Stimulated activated CD4-positive, alpha-beta T cell treated with anti-CD3 and anti-CD28 coated beads, Interleukin-4, amount 100 ng/mL, for 48 hours (primary cell): ENCODE results near the gene FBN2.
"Not testable (repeated sequence)": the region's sequence is repeated elsewhere in the genome, so short reads cannot be mapped to it uniquely, and the experiment has no call there.

Experiments
- DNase-seq, 2 donors: peaks; one replicate each; pipeline ENCODE4 v3.0.0-alpha.2; 2020; ENCODE audit warnings: low read depth in 2 of 2

Gene FBN2

DNA sequence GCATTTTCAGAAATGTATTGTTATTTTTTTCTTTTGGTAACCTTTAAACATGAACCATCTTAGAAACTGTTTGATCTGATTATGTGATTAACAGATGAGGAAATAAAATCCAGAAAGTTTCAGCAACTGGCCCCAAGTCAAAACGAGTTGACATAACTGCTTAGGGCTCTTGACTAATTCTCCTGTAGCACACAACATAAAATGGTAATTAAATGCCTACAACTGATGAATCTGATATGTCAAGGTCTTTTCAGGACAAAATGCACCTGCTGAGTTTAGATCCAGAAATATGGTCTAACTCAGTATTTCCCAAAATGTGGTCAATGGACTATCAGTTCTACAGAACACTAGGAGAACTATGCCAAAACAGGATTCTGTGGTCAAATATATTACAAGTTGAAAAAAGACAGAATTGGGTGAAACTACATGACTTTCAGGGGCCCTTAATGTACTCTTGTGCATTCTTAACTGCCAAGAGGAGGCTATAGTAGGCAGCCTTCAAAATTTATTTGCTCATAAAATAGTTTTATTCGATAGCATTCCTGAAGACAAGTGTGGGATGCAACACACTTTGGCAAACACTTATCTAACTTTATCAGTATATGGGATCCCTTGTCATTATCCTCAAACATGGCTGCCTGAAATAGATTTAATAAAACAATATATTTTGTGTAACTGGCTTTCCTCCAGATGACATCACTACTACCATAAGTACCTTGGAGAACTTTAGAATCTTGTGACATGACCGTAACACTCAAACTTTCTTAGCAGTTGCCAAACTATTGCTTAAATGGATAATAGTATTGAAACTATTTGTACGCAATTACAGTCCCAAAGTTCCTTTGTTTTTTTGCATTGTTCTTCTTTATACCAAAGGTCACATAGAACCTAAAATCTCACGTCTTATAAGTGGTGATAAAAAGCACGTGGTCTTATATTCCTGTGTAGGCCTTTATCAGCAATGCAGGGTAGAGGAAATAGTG, 59.4 kb downstream of the FBN2 start:
- DNase-seq = no peak

DNA sequence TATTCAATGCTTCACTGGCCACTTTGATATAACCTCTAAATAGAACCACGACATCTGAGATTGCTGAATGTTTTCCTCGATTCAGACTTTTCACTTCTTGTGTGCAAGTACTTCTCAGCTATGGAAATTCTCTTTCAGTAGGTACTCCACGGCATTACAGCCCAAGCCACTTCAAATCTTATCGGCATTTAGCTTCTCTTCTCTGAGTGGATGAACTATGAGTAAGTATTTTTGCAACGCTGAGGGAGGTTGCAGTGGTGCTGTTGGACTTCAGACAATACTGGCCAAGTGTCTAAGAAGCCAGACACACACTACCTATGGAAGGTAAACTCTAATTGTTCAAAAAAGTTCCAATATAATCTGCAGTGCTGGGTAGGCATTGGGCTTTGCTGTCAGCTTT, 60.1 kb downstream of the FBN2 start:
- no peak for DNase-seq

DNA sequence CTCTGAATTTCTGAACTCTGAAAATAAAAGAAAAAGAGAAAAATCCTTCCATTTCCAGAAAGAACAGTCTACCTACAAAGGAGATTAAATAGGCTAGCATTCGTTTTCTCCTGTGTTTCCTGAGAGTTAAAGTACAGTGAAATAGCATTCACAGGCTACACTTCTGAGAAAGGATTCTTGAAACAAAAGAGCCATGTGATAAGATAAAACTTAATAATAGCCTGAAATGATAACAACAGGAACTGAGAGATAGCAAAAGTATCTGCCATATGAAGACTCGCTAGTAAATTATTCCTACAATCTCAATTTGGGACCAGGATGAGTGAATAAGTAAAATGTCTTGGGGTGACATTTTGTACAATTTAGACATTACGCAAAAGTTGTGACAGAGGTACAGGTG, 62.4 kb downstream of the FBN2 start:
- DNase-seq = no peak

DNA sequence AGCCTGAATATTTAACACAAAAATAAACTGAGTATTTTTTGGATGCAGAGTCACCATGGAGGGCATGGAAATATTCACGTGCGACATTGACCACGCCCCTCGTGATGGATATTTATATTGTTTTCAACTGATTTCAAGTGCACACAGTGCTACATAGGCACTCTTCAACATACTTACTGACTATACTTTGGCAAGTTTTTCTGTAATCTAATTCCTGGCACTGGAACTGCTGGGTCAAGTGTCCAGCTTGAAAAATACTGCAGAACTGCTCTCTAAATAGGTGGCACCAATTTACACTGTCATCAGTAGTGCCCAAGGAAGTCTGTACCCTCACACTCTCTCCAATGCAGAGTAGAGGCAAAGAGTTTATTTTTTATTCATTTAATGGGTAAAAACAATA, 65.1 kb downstream of the FBN2 start:
- no peak for DNase-seq

DNA sequence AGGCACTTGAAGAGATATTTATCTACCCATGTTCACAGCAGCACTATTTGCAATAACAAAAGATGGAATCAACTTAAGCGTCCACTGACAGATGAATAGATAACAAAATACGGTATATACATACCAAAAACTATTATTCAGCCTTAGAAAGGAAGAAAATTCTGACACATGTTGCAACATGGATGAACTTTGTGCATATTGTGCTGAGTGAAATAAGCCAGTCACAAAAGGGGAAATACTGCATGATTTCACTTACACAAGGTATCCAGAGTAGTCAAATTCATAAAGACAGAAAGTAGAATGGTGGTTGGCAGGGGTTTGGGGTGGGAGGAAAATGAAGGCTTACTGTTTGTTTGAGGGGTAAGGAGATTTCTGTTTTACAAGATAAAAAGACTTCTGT, 66.0 kb downstream of the FBN2 start:
- DNase-seq = no peak

DNA sequence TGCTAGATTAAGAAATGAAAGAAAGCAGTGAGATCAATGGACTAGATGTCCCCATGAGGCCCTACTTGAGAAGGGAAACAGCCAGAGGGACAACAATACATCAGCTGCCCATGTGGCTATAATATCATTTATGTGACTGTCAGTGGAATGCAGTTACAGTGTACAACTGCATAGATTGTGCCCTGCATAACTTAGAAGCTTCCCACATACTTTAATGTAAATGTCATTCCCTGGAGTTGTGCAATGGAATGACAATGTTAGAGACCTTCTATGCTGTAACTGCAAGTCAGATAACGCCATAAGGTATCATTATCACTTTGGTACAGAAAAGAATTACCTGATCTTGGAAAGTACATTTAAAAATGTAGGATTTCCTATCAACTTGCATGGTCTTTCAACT, 67.4 kb downstream of the FBN2 start:
- no peak for DNase-seq

DNA sequence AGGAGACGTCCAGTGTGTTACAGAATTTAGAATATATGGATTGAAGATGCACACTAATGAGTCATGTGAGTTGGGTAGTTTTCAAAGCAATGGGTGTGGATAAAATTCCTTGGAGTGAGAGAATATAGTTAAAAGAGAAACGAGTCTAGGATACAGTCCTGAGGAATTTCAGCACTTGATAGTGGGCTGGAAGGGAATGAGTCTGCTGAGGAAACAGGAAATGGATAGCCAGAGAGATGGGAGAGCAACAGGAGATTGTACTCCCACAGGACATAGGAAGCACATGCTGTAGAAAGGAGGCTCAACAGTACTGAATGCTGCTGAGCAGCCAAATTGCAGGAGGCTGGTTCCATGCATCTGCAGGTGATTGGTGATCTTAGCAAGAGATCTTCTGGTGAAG, 68.1 kb downstream of the FBN2 start:
- no peak for DNase-seq

DNA sequence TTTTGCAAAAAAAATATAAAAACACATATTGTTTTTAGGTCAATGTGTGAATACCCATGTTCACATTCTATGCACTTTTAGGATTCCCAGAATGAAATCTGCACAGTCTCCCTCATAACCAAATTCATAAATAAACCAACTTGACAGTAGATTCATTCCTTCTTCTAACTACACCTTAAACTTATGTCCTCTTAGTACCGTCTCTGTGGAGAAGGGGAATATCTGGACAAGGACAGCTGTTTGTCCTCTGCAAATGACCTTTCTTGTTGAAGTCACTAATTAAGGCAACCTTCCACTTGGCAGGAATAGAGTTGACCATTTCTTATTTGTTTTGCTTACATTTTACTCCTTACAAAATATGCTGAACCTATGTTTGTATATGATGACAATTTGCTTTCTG, 71.1 kb downstream of the FBN2 start:
- DNase-seq = no peak

DNA sequence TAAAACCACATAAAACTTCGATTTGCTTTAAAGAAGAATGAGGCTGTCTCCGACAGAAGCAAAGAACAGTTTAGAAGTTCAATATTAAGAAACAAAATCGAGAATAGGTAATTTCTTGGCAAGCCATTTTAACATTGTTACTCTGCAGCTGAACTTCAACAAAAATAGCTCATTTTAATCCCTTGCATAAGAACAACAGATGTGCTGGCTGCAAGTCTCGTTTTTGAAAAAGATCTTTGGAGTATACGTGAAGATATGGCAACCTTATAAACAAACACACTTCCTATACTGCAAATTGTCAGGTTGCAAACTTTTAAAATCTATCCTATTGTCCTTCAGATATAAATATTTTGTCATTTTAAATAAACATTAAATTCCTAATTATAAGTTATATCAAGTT, 71.5 kb downstream of the FBN2 start:
- DNase-seq = no peak

DNA sequence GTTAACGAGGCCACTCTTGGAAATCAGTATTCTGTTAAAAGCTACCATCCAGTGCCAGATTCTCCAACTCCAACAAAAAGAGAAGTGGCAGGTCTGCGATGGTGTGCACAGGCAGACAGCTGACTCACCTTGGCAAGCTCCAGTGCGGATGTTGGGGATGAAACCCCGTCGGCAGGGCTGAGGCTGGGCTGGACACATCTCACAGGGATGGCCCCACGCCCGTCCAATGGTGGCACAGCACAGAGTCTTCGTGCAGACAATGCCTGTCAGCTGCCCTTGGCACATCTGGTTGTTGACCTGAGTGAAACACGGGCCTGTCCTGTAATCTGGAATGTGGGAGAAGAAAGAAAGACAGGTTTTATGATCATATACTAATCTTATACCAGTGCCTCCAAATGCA, 73.4 kb downstream of the FBN2 start:
- DNase-seq = no peak

DNA sequence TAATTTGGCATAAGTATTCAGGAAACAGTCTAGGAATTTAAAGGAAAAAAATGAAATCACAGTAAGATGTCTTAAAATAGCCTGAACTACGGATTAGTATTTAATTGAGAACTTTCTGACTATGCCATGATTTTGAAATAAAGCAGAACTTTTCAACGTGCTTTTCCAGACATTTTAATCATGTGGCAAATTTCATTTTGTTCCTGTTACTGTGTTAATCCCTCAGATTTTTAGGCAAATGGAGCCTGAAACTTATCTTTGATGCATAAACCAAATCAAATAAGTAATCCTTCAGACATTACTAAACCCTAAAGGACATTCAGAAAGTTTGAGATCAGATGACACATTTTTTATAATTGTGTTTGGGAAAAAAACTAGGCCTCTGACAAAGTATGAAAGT, 75.7 kb downstream of the FBN2 start:
- no peak for DNase-seq

DNA sequence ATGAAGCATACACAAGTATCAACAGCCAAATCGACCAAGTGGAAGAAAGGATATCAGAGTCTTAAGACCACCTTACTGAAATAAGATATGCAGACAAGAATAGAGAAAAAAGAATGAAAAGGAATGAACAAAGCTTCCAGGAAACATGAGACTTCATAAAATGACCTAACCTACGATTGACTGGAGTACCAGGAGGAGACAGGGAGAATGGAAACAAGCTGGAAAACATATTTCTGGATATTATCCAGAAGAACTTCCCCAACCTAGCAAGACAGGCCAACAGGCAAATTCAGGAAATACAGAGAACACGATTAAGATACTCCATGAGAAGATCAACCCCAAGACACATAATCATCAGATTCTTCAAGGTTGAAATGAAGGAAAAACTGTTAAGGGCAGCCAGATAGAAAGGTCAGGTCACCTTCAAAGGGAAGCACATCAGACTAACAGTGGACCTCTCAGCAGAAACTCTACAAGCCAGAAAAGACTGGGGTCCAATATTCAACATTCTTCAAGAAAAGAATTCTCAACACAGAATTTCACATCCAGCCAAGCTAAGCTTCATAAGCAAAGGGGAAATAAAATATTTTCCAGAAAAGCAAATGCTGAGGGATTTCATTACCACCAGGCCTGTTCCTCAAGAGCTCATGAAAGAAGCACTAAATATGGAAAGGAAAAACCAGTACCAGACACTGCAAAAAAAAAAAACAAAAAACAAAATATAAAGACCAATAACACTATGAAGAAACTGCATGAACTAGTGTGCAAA, 80.7 kb downstream of the FBN2 start:
- DNase-seq = not testable (repeated sequence)

DNA sequence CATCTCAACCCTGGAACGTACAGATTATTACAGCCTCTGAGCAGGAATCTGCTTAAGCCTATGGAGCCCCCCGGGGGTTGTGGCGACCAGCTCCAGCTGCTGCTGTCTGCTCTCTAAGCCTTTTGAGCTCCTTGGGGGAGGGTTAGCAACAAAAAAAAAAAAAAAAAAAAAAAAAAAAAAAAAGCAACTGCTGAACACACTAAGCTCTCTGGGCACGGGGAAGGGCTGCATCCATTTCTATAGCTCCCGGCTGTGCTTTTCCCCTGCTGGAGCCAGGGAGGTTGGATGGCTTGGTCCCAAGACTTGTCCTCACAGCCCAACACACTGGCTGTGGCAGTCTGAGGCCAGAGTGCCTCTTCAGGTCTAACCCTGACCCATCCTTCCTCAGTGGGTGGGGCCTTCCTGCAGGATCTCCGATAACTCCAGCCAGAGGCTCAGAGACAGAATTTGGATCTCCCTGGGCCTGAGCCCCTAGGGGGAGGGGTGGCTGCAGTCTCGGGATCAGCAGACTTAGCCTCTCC, 82.1 kb downstream of the FBN2 start:
- DNase-seq = no peak

DNA sequence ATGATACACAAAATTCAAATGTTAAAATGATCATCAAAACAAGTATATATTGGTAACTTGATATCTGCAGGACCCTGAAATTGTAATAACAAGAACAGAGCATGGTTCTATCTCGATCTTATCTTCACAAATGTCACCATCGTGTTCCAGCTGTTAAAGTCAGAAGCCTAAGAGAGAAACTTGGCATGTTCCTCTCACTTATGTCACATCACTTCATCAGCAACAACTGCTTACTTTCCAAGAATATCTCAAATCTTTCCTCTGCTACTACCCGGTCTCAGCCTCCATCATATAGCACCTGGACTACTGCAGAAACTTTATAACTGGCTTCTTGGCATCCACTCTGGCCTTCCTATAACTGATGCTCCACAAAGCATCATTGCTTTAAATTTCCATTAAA, 84.9 kb downstream of the FBN2 start:
- DNase-seq = no peak

DNA sequence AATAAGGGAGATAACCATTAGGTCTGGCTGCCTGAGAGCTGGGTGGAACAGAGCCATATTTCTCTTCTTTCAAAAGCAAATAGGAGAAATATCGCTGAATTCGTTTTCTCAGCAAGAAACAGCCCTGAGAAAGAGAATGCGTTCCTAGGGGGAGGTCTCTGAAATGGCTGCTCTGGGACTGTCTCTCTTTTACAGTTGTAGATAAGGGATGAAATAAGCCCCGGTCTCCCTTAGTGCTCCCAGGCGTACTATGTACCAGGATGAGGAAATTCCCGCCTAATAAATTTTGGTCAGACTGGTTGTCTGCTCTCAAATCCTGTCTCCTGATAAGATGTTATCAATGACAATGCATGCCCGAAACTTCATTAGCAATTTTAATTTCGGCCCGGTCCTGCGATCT, 90.8 kb downstream of the FBN2 start:
- not testable (repeated sequence) for DNase-seq

DNA sequence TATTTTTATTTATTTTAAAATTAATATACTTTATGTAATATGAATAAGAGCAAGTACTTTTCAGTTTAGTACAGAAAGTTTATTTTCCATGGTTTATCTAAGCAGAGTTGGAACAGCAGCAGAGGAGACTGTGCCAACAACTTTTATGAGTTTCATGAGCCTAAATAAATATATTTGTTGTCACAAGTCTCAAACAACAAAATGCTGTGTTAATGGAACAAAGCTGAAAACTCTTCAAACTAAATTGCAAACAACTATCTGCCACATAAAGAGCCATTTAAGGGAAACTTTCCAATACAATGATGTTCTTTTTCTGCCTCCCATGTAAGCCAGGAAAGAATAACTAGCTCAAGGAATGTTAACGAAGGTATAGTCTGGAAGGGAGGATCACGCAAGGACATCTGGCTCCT, 96.1 kb downstream of the FBN2 start:
- no peak for DNase-seq

DNA sequence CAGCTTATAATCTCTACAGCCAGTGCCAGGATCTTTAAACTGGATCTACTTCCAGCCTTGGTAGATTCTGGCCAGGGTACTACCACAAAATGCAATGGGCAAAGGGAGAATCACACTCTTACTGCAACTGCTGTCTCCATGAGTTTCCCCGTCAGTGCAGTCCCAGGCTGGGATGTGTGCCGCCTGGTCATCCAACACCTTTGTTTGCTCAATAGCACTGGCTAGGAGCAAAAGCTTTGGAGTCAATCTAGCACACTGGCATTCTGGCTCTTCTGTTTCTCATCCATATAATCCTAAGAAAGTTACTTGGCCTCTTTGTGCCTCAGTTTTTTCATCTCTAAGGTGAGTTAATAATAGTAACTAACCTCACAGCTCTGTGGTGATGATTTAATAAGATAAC, 96.9 kb downstream of the FBN2 start:
- DNase-seq = no peak

DNA sequence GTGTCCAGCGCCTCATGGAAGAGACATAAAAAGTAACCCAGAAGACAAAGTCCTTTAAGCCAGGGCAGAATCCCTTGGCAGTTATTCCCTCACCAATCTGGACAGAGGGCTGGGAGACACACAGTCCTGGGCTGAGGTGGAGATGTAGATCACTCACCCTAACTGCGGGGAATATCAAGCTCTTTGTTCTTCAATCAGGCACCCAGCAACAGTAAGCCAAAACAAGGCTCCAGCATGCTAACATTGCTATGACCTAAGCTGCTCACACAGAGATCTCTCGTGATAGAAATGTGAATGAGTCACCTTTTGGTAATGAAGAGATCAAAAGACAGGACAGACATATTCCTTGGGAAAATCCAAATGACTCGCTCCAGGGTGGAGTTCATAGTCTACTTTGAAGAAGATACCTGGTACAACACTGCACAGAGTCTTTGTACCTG, 101.3 kb downstream of the FBN2 start:
- DNase-seq = no peak

DNA sequence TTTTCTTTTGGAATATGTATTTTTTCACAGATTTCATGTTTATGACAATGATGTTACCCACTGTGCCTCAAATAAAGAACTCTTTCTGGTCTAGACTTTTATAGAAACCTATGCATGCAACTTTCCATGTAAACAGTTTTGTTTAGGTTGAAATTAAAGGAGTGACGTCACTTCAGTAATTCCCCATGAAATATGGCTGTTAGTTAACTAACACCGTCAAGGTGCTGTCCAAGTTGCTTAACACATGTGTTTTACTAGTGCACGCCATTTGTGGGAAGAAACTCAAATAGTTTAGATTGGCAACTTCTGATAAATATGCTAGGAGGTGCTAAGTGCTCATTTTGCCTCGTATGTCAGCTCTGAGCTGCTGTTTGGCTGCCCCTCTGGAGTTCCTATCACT, 102.2 kb downstream of the FBN2 start:
- no peak for DNase-seq

DNA sequence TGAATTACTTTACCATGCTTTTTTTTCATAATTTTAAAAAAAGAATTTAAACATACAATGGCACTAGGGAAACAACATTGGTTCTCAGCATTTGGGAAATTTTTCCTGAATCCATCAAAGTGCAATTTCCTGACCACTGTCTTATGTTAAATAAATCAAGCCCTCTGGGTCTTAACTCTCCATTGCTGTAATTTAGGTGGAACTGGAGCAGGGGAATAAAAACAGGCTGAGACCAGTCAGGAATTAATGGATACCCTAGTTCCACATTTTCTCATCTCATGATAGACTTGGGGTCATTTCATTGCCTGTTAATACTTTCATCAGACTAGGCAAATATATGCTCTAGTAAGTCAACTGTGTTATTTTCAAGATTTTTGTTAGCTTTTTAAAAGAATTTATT, 103.1 kb downstream of the FBN2 start:
- DNase-seq = no peak

DNA sequence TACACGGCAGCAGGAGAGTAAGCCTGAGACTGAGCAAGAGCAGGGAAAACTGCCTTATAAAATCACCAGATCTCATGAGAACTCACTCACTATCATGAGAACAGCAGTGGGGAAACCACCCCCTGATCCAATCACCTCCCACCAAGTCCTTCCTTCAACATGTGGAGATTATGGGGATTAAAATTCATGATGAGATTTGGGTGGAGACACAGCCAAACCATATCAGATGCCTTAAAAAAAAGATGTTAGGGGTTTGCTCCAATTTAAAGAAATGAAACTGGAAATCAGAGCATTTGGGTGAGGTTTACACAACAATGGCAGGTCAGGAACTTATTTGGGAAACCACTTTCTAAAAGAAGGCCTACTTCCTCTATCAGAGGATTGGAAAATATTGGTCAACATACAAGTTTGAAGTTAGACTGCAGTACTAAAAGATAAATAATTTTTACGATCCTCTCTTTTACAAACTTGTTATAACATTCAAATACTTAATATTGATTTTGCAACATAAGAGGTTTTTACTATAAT, 105.1 kb downstream of the FBN2 start:
- DNase-seq = no peak

DNA sequence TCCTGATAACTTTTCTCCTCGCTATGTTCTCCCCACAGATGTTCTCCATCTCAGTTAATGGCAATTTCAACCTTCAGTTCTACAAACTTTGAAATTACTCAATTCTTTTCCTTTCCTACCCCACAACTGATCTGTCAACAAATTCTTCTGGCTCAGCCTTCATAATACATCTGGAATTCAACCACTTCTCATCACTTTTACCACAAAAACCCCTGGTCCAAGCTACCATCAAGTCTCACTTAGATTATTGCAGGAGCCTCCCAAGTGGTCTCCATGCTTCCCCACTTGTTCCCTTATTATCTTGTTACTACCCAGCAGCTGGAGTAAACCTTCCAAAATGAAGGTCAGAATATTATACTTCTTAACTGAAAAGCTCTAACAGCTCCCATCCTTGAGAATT, 110.1 kb downstream of the FBN2 start:
- no peak for DNase-seq
